NCI-H526 treated with DMSO at 0.1 percent for 48 hours (cell line): ENCODE data around the gene CYSRT1.
"Not testable (repeated sequence)": the region's sequence is repeated elsewhere in the genome, so short reads cannot be mapped to it uniquely, and the experiment has no call there.

ENCODE experiments used
- DNase-seq: peaks from one replicate; lab custom pipeline; 2025; lab: John Stamatoyannopoulos, UW

The CYSRT1 gene

DNA sequence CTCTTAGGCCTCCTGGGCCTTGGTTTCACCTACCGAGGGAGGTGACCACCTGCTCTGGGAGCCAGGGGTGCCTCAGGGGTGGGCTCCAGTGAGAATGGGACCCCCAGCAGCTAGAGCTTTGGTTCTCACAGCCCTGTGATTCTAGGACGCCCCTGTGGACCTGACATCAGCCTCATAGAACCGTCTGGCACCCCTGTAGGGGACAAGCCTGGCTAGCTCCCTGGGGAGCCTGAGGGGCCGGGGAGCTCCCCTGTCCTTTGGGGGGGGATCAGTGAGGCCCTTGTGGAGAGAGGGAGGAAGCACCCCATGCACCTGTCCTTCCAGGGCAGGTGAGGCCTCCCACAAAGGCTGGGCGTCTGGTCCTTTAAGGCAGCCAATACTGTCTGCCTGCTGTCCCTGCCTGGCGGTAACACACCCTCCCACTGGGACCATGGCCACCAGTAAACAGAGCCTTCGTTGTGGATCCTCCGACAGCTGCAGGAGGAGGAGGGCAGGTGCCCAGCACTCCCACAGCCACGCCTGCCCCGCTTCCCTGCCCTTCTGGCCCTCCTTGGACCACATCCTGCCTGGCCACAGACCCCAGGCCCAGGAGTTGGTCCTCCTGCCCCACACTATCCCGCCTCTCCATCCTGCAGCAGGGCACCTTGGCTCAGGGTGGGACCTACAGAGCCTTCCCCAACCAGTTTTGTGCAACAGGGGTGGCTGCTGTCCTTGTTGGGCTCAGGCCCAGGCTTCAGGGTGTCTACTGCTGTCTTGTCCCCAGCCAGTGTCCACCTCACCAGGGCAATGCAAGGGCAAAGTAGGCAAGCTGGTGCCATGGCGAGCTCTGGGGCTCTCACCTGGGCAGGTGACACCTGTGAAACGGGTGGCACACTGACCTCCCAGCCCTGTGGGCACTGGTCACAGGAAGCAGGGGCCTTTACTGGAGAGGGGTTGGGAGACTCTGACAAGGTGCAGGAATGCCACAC is 13.1 kb downstream of the CYSRT1 start:
- peak; percentile 12 for DNase-seq

DNA sequence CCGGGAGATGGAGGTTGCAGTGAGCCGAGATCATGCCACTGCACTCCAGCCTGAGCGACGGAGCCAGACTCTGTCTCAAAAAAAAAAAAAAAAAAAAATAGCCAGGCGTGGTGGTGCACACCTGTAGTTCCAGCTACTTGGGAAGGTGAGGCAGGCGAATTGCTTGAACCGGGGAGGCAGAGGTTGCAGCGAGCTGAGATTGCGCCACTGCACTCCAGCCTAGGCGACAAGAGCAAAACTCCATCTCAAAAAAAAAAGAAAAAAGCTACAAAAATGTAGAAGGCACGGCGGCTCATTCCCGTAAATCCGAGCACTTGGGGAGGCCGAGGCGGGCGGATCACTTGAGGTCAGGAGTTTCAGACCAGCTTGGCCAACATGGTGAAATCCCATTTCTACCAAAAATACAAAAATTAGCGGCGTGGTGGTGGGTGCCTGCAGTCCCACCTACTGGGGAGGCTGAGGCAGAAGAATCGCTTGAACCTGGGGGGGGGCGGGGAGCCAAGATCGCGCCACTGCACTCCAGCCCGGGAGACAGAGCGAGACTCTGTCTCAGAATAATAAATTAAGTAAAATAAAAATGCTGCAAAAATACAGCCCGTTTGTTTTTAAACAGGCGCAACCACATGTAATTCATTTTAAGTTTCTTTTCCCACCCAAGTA is 14.7 kb downstream of the CYSRT1 start:
- DNase-seq: not testable (repeated sequence)

DNA sequence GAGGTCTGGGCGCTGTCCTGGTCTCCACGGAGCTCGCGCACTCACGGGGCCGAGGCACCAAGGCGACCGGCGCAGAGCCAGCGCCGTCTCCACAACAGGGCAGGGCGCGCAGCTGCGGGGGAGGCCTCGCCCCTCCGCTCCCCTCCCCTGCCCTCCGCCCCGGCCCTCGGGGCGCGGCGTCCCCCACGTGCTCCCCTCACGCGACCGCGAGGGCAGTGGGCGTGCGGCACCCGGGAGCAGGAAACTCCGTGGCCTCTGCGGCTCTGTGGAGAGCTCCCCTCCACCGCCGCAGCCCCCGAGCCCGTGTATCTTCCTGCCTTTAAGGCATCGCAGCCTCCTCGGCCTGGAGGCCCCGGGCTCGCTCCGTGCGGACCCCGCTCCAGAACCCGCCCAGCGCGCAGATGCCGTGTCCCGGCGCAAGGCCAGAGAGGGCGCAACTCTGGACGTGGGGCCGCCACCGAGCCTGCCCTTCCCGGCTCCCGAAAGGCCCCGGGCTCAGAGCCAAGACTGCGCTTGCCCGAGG is 15.4 kb downstream of the CYSRT1 start:
- no peak for DNase-seq

DNA sequence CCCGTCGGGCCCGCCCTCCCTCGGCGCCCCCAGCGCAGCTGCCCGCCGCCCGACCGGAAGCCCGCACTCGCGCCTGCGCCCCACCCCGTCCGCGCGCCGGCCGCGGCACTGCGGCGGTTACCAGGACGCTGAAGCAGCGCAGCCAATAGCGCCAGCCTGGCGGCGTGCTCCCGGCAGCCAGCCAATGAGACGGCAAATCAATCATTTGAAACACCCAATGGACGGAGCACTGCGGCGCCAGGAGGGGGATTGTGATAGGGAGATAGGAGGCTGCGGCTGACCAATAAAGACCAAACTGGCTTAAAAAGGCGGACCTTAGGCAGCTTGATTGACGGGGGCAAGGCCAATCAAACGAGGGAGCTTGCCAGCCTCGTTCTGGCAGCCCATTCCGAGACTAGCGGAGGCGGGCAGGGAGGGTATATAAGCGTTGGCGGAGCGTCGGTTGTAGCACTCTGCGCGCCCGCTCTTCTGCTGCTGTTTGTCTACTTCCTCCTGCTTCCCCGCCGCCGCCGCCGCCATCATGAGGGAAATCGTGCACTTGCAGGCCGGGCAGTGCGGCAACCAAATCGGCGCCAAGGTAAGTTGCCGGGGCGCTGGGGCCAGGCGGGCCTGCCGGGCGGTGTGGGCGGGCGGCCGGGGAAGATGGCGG is 16.0 kb downstream of the CYSRT1 start, which contains the start of gene TUBB4B:
TUBB4B (plus strand) TSS at position 447 of the 649 bp plus-strand sequence; CDS start at position 521, 74 bp downstream.
- DNase-seq: peak; percentile 98

DNA sequence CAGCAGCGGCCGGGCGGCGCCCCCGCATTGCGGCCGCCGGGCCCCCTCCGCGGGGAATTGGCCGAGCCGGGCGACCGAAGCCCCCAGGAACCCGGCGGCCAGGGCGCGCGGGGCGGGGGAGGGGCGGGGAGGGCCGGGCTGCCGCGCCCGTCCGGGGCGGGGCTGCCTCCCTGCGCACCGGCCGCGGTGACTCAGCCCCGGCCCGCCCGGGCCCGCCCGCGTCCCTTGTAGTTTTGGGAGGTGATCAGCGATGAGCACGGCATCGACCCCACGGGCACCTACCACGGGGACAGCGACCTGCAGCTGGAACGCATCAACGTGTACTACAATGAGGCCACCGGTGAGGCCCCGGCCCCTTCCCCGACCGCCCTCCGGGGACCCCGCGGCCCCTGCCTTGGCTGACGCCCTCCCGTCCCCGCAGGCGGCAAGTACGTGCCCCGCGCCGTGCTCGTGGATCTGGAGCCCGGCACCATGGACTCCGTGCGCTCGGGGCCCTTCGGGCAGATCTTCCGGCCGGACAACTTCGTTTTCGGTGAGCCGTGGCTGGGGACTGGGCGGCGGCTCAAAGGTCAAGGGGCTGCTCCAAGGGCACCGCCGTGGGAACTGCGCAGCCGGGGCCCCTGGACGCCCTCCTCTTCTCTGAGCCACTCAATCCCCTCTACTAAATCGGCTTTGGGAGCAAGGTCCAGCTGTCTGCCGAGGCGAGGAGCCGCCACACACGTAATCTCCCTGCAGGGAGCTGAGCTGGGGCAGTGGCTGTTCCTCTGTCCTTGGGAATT is 16.7 kb downstream of the CYSRT1 start:
- DNase-seq: no peak

GRCh38 chr9:137242269-137243203 is 17.6 kb downstream of the CYSRT1 start:
- DNase-seq: no peak

DNA sequence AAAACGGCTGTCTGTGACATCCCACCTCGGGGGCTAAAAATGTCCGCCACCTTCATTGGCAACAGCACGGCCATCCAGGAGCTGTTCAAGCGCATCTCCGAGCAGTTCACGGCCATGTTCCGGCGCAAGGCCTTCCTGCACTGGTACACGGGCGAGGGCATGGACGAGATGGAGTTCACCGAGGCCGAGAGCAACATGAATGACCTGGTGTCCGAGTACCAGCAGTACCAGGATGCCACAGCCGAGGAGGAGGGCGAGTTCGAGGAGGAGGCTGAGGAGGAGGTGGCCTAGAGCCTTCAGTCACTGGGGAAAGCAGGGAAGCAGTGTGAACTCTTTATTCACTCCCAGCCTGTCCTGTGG is 18.3 kb downstream of the CYSRT1 start:
- not testable (repeated sequence) for DNase-seq

- no peak for DNase-seq
These were observed 18.9 kb downstream of the CYSRT1 start for GRCh38 chr9:137243626-137244485.

- DNase-seq: no peak
These were observed 19.8 kb downstream of the CYSRT1 start for GRCh38 chr9:137244486-137245449.

DNA sequence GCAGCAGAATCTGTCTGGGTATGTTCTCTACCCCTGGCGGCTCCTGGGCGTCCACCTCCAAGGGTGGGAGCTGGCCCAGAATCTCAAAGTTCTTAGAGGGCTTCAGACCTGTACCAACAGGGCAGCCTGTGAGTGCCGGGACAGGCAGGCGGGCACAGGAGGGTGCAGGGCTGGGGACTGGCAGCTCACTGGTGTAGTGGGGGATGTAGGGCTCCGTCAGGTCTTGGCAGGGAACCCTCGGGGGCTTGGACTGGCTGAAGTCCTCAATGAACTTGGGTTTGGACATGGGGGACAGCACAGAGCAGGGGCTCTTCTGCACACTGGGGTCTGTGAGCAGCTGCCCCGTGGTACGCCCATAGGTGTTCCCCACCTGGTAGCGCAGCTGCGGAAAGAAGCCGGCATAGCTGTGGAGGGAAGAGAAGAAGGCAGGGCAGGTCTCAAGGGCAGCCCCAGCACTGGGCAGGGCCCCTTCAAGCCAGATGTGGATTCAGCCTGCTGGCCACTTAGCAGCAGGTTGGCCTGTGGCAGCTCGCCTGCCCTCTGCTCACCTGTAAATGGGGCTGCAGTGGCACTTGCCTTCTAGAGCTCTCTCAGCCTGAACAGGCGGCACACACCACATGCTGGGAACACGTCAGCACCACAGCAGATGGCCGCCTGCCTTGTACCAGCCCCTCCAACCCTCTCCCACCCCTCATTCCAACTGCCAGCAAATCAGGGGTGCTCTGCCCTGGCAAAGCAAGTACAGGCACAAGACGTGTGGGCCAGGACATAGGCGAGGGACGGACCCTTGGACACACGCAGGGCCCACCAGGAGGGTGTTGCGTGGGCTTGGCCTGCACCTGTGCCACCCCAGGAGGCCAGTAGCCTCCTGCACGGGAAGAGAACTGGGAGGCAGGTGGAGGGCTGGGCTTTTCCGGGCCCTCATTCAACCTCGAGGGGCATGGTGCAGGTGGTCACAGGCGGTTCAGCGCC is 20.8 kb downstream of the CYSRT1 start:
- no peak for DNase-seq

DNA sequence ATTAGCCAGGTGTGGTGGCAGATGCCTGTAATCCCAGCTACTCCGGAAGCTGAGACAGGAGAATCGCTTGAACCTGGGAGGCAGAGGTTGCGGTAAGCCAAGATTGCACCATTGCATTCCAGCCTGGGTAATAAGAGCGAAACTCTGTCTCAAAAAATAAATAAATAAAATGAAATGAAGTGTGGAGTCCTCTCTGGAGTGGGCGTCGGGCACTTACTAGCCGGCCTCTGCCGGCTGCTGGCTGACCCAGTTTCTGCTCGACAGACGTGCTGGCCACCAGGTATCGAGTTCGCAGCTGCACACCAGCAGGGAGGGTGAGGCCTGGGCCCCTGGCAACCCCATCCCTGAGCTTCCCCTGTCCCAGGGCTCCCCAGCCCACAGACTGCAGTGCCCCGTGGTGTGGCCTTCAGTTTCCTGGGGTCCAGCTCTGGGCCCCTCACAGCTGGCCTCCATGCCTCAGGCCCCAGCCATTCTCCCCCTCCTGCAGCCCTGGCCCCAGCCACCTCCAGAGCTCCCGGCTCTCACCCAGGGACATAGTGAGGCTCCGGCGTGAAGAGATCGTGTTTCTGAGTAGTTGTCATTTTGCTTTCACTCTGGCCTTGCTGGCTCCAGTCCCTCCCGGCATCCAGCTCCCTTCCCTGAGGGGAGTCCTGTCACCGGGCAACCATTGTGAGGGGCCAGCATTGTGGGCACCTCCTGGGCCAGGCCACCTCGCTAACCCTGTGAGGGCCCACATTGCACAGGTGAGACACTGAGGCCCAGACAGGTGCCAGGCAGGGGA is 22.4 kb downstream of the CYSRT1 start:
- no peak for DNase-seq

- DNase-seq: no peak
These were observed 22.9 kb downstream of the CYSRT1 start for GRCh38 chr9:137247916-137248175.

DNA sequence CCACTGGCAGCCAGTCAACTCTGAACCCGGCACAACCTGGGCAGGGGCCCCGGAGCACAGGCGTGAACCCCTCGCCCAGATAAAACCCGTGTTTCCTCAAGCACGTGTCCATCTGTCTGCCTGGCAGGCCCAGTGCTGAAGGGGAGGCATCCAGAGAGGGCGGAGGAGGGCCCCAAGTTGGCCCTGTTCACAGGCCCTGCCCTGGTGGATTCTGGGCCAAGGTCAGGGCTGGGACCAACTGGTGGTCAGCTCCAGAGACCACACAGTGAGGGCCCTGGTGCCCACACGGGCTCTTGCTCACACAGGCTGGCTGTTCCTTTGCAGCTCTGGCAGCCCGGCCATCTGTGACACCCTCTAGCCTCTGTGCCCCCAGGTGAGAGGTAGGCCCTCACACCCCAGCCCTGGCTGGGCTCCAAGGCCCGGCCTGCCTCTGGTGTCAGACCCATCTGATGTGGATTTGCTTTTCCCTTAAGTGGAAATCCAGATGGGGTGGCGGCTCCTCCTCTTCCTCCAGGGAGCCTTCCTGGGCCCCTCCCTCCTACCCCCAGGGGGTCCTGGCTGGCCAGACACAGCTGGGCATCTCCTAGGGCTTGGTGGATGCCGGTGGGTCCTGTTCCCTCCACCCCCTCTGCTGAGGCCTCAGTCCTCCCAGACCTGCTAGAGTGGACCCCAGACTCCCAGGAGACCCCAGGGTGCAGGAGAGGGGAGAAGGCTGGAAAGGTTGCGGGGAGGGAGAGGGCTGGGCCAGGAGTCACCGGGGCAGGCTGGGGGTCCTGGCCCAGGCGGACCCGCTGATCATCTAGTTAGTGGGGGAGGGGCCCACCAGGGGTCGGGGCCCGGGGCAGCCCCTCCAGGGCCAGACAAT is 25.6 kb downstream of the CYSRT1 start:
- no peak for DNase-seq

DNA sequence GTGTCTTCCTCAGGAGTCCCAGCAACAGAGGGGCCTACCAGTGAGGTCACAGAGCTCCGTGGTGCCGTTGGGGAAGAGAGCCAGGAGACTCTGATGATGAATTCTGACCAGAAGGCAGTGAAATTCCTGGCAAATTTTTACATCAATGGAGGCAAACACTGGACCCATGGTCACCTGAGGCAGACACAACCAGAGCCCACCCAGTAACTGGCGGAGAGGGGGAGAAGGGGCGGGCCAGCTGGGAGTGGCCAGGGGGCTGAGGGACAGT is 26.2 kb downstream of the CYSRT1 start, which contains the start of gene STPG3:
STPG3 (plus strand) TSS at position 93 of the 268 bp plus-strand sequence; CDS start at position 94, 1 bp downstream.
- no peak for DNase-seq

DNA sequence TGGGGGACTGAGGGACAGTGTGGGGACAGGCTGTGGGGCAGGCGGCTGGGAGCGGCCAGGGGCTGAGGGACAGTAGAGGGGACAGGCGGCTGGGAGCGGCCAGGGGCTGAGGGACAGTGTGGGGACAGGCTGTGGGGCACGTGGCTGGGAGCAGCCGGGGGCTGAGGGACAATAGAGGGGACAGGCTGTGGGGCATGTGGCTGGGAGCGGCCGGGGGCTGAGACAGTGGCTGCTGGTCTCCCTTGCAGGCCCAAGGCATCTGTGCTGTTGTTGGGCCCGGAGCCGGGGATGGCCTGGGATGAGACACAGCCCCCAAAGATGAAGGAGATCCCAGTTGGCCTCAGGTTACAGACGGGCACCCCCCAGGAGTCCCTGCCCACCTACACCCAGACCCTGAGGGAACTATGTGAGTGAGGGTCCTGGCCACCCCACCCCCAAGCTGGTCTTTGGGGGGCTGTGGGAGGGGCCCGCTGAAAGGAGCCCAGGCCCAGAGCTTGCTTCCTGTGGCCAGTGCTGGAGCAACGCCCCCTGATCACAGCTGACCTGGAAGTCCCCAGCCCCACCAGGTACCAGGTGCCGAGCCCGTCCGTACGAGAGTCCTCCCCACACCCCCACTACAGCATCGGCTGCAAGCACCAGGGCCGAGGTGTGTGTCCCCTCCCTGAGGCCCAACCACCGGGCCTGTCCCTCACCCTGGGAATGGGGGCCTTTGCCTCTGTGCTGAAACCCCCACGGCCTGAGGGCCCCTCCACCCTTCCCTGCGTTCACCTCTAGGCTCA is 26.7 kb downstream of the CYSRT1 start:
- DNase-seq: no peak
